GM12864 (cell line): ENCODE results near the gene IL9.

ENCODE experiments used
- DNase-seq: peaks from one replicate; pipeline ENCODE4 v3.0.0-alpha.2; 2011; ENCODE audit warnings: low read depth
- H3K4me3 ChIP-seq: 2 replicates; pipeline ENCODE4 v1.5.1; 2011; ENCODE audit warnings: mild to moderate bottlenecking, low read depth, low read length, control low read depth
- TF ChIP-seq, protein P1 (sequence below): IDR thresholded peaks from 2 replicates; pipeline ENCODE4 v1.5.1; 2011; ENCODE audit warnings: low read depth, mild to moderate bottlenecking, moderate library complexity, low read length, control low read depth, inconsistent platforms; ENCODE audit errors: missing control alignments

Gene IL9

DNA sequence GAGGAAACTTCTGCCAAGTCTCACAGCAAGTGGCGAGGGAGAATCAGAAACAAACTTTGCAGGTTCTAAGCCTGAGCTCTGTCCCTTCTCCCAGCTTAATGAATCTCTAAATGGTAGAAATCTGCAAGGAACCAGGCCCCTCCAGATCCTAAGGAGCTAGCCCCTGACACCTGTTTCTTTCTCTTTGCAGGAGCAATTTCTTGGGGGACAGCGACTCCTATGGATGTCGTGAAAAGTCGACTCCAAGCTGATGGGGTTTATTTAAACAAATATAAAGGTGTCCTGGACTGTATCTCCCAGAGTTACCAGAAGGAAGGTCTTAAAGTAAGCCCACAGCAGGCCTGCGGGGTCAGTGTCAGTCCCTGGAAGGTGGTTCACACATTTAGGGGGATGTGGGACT, 21.8 kb downstream of the IL9 start:
- no peak overlapping the region for H3K4me3 ChIP-seq
- TF ChIP-seq, protein P1, sequence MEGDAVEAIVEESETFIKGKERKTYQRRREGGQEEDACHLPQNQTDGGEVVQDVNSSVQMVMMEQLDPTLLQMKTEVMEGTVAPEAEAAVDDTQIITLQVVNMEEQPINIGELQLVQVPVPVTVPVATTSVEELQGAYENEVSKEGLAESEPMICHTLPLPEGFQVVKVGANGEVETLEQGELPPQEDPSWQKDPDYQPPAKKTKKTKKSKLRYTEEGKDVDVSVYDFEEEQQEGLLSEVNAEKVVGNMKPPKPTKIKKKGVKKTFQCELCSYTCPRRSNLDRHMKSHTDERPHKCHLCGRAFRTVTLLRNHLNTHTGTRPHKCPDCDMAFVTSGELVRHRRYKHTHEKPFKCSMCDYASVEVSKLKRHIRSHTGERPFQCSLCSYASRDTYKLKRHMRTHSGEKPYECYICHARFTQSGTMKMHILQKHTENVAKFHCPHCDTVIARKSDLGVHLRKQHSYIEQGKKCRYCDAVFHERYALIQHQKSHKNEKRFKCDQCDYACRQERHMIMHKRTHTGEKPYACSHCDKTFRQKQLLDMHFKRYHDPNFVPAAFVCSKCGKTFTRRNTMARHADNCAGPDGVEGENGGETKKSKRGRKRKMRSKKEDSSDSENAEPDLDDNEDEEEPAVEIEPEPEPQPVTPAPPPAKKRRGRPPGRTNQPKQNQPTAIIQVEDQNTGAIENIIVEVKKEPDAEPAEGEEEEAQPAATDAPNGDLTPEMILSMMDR = no peak
- DNase-seq = no peak

- no peak for DNase-seq
- TF ChIP-seq, protein P1 = no peak
- H3K4me3 ChIP-seq = no peak overlapping the region
Measured at GRCh38 chr5:135871268-135871915, 24.2 kb downstream of the IL9 start.

- TF ChIP-seq, protein P1 = no peak
- DNase-seq = no peak
- H3K4me3 ChIP-seq = no peak overlapping the region
Measured at GRCh38 chr5:135869935-135870334, 25.7 kb downstream of the IL9 start.

DNA sequence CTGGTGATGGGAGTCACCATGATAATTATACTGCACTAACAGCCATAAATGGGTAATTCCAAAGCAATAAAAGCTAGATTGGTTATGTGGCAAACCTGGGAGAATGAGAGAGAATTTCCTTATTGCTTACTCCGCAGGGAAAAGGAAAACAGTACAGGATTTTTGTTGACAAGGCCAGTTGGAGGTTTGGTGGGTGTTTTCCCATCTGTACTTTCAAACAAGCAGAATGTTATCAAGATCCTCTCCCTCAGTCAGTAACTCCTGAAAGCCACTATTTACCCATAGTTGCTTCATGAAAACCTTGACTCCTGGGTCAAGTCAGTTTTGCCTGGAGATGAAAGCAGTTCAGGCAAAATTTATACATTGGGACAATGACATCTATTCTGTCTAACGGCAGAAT, 26.4 kb downstream of the IL9 start:
- no peak overlapping the region for H3K4me3 ChIP-seq
- DNase-seq = no peak
- TF ChIP-seq, protein P1 = no peak

DNA sequence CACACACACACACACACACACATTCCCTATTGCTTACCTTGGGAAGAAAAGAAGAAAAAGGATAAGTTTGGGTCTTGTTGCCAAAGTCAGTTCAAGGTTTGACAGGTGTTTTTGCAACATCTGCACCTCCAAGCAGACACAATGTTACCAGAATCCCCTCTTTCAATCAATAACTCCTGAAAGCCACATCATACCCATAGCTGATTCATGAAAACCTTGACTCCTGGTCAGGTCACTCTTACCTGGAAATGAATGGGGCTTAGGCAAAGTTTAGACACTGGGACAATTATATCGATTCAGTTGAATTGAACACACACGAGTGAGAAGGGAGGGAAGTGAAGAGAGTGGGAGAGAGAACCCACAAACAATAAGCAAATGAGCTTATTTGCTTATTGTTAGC, 27.0 kb downstream of the IL9 start:
- no peak overlapping the region for H3K4me3 ChIP-seq
- no peak for DNase-seq
- TF ChIP-seq, protein P1 = no peak

- DNase-seq = no peak
- no peak overlapping the region for H3K4me3 ChIP-seq
- TF ChIP-seq, protein P1 = no peak
Measured at GRCh38 chr5:135867599-135867998, 28.0 kb downstream of the IL9 start.

- TF ChIP-seq, protein P1 = no peak
- no peak overlapping the region for H3K4me3 ChIP-seq
- DNase-seq = no peak
Measured at GRCh38 chr5:135866016-135866415, 29.6 kb downstream of the IL9 start.
